NB4 (cell line): ENCODE measurements around the gene RBM43.

ENCODE experiments used
- MYC ChIP-seq: IDR thresholded peaks from 2 replicates; pipeline ENCODE4 v1.6.1; 2011; ENCODE audit warnings: low read depth, low read length
- POLR2A ChIP-seq: IDR thresholded peaks from 2 replicates; pipeline ENCODE4 v1.6.1; 2011; ENCODE audit warnings: mild to moderate bottlenecking; ENCODE audit not compliant: insufficient read length; ENCODE audit errors: extremely low read depth

GRCh38 chr2:151265991-151266390, 4.3 kb upstream of the RBM43 start:
- TF ChIP-seq POLR2A (no peak), MYC (no peak)
